NOMO-1 treated with dmso at 0.1 percent for 144 hours (cell line): Measurements from ENCODE around the gene HES3.

Experiments
- DNase-seq: peaks from one replicate; lab custom pipeline; 2025; ENCODE audit not compliant: unreplicated experiment; lab: John Stamatoyannopoulos, UW

HES3 gene

DNA sequence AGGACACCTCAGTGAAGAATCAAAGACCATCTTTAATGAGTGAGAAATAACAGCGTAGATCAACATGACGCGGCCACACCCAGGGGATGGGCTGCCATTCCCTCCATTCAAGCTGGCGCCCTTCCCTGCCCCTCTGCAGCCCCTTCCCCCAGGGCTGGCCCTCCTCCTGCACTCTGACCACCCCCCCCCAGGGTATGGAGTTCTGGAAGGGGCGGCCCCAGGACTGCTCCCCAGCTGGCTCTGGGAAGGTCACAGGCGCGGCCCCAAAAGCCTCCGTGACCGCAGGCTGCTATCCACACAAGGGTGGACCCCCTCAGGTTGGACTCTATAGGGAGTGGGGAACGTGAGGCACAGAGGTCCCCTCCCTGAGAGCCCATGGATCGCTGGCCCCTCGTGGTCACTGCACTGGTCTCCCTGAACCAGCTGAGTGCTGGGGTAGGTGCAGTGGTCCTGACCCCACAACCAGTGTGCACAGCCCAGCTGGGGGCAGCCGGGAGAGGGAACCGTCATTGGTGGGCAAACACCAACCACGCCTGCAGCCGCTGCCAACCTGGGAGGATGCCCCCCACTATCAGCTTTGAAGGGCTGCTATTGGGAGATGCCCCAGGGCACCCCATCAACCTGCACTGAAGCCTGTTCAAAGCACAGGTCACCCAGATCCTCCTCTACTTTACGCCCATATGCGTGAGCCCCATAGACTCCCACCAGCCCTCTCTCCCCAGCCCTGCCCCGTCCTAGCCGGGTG lies 33.0 kb downstream of the HES3 start:
- no peak for DNase-seq

GRCh38 chr1:6278263-6278662 lies 34.3 kb downstream of the HES3 start:
- DNase-seq, result no peak

DNA sequence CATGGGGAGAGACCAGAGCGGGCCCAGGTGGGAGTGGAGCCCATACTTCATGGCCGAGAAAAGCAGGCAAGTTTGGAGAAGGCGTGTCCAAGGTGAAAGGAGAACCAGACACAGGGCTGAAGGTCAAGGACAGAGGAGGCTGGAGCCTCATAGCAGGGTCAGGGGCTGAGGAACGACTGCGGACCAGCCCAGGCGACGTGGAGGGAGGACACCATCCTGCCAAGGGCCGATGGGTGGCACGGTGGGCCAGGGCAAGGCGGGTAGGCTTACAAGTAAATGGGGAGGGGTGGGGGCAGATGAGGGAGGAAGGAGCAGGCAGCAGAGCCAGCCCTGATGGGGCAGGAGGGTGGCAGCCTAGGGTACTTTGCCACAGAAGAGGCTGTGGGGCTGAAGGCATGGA lies 35.1 kb downstream of the HES3 start:
- DNase-seq, result no peak

DNA sequence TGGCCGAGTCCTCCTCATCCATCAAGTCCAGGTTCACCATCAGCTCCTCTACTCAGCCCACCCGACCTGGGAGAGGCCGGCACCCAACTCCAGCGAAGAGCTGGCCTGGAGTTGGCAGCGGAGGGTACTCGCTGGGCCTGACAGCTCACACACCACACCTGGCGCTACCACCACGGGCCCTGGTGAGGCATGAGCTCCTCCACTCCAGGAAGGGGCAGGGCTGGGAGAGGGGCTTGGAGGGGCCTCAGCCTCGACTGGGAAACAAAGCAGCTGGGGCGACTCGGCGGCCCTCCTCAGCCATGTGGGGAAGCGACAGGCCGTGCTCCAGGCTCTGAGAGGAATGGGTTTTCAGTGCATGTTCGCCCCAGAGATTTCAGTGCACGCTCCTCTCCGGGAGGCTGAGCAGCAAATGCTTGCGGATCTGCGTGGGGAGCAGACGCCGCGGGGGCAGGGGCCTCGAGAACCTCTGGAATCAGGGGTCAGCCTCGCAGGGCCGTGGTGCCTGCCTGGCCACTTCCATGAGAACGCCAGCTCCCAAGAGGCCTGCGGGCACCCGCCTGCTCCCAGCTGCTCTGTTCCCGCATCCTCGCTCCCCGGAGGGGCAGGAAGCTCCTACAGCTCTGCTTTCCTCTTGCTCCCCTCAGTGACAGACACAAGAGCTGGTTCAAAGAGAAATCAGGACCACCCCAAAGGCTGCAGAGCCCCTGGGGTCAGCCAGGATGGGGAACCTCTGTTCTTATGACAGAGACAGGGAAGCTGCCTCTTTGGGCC lies 35.8 kb downstream of the HES3 start:
- DNase-seq, result no peak

- DNase-seq, result no peak
Measured at GRCh38 chr1:6280761-6281451, 36.9 kb downstream of the HES3 start.

- DNase-seq, result no peak
Measured at GRCh38 chr1:6281511-6282402, 37.8 kb downstream of the HES3 start.

DNA sequence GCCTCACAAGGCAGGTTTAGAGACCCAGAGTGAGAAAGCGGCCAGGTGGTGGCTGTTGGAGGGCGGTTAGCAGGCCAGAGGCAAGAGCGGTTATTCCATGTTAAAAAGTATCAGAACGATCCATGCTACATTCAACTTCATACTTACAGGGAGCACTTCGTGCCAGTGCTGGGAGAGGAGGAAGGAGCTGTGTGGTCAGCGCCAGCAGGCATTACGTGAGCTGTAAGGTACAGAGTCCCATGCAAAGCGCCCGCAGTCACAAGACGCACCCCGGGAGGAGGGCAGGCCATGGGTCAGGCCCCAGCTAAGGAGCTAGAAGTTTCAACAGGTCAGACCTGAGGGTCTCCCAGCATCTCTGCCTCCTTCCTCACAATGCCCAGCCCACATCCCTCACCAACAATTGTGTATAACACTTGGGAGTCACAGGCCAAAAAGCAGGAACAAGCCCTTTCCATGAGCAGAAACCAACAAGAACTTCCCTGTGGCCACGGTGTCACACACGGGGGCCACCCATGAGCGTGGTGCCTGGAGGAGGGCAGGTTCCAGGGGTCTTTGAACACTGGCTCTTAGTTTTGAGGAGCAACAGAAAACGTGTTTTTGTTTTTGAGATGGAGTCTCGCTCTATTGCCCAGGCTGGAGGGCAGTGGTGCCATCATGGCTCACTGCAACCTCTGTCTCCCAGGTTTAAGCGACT lies 38.7 kb downstream of the HES3 start:
- DNase-seq, result no peak

DNA sequence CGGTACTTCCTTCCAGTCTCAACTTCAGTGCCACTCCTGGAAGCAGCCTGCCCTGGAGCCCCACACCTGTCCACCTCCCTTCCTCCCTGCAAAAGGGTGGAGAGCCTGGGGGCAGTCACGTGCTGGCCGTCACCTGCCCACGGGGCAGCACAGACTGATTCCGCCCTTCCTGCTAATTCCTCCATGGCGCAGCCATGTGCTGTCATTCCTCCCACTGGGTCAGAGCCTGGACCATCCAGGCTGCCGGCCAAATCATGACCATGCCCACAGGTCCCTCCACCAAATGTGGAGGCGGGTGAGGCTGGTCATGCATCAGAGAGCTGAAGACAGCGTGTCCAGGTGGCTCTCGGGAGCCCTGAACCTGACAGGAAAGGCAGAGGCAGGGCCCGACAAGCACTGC lies 41.4 kb downstream of the HES3 start:
- no peak for DNase-seq

- no peak for DNase-seq
Measured at GRCh38 chr1:6286266-6286665, 42.3 kb downstream of the HES3 start.

DNA sequence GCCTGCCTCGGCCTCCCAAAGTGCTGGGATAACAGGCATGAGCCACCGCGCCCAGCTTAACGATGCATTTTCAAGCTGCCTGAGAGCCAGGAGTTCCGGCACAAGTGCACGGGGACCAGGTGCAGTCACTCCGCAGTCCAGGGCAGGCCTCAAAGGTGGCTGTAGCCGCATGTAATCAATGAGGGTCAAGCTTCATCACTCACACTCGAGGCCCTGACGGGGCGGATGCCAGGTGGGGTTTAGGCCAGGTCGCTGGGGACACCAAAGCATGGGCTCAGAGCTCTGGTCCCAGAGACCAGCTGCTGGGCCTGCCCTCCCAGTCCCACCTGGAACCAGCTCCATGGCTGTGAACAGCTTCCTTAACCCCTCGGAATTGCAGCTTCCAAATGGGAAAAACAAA lies 43.0 kb downstream of the HES3 start:
- DNase-seq, result no peak

- no peak for DNase-seq
Measured at GRCh38 chr1:6287431-6287886, 43.5 kb downstream of the HES3 start.

- DNase-seq, result no peak
Measured at GRCh38 chr1:6288026-6288425, 44.0 kb downstream of the HES3 start.

- DNase-seq, result no peak
Measured at GRCh38 chr1:6288665-6289064, 44.7 kb downstream of the HES3 start.

GRCh38 chr1:6292102-6292501 lies 48.1 kb downstream of the HES3 start:
- DNase-seq, result no peak

DNA sequence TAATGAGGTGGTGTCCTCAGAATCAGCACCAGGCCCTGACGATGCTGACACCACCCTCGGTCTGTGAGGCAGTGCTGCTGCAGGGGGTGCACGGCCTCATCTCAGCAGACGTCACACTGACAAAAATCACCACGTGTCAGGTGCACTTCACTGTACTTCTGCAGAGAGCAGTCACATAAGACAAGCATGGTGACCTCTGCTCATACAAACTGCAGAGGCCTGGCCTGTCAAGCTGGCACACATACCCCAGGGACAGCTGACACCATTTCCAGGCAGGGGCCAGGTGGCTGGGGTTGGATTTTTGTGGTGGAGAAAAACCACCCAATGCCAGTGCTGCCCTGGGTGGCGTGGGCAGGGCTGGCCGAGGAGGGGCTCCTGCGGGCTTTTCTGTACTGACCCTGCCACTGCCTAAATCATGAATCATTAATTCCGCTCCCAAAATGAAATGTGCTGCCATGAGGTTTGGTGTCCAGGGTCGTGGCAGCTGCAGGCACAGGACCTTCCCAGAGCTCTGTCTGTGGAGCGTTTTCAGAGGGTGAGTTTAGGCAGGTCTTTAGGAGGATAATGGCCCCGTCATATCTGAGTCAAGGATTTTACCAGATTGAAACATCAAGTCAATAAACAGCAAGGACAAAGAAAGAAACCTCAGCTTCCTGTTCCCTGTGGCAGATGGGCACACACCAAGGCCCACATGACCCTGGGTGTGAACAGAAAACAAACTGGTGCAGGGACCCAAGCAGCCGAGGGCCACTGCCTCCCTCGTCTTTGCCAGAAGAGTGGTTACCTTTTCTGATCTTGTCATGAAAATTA lies 50.3 kb downstream of the HES3 start:
- DNase-seq, result no peak

DNA sequence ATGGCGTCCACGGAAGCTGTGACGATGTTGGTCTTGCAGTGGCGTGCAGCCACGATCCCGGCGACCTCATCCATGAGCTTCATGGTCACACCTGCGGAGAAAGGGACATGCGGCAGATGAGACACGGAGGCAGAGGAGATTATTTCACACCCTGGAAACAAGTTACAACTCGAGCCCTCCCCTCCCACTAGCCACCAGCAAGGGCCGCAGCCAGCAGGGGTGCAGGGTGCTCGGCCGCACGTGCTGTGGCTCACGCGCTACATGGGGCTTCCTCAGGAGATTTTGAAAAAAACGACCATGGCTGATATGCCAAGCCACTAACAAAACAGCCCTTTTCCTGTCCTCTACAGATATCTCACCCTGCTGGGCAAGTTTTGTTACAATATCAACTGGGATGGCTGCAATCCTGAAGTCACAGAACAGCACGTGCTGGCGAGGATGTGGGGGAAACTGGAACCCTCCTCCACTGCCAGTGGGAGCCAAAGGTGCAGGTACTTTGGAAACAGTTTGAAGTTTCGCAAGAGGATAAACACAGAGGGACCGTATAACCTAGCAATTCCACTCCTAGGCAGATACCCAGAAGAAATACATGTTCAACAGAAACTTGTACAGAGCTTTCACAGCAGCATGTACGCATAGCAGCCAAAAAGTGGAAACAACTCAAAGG lies 51.0 kb downstream of the HES3 start:
- no peak for DNase-seq
